HUES64 (cell line): ENCODE data around the gene SUCLG2.

Source experiments
- H3K27ac ChIP-seq: 2 replicates; pipeline ENCODE4 v1.7.0; 2013; ENCODE audit warnings: low read depth, low read length, inconsistent platforms
- H3K27me3 ChIP-seq: 2 replicates; pipeline ENCODE4 v1.6.1; 2013; ENCODE audit warnings: mild to moderate bottlenecking, low read length; ENCODE audit not compliant: insufficient read depth
- H3K36me3 ChIP-seq: 2 replicates; pipeline ENCODE4 v1.6.1; 2013; ENCODE audit warnings: mild to moderate bottlenecking, low read length; ENCODE audit not compliant: insufficient read depth
- H3K4me1 ChIP-seq: 2 replicates; pipeline ENCODE4 v1.6.1; 2013; ENCODE audit warnings: mild to moderate bottlenecking, low read length, moderate library complexity; ENCODE audit not compliant: insufficient read depth
- H3K4me3 ChIP-seq: 2 replicates; pipeline ENCODE4 v1.5.1; 2013; ENCODE audit warnings: mild to moderate bottlenecking, low read length, moderate library complexity
- H3K9ac ChIP-seq: 2 replicates; pipeline ENCODE4 v1.6.1; 2013; ENCODE audit warnings: mild to moderate bottlenecking, low read depth, low read length
- H3K9me3 ChIP-seq: 2 replicates; pipeline ENCODE4 v1.6.1; 2013; ENCODE audit warnings: low read depth, low read length; ENCODE audit not compliant: insufficient read depth
- WGBS: fragments of 150-250, 120-280 bp; methylation state at CpG from one replicate; pipeline ENCODE4 v1.1.7; 2013; ENCODE audit warnings: missing lambda C conversion rate; 5-methylcytosine and 5-hydroxymethylcytosine counted together

The SUCLG2 gene

DNA sequence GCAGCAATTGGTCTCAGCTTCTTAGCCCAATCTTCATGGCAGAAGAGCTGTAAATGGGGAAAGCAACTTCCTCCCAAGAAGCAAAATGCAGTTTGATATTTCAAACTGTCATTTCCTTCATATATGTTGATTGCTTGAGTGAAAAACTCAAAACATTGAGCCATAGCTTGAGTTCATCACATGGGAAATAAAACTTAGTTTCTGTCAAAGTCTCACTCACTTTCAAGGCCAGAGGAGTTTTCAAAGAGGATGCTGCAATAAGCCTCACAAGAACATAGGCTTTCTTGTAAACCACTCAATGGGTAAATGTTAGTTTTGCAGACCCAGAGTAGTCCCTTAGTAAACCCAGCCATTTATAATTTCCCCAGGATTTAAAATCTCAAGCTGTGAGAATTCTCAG is 29.1 kb upstream of the SUCLG2 start:
- Histone ChIP-seq H3K4me1 (no peaks in the 10 kb centered on the region), H3K9ac (no peak overlapping the region), H3K27me3 (no peaks in the 10 kb centered on the region), H3K4me3 (no peak overlapping the region), H3K36me3 (no peaks in the 10 kb centered on the region), H3K27ac (no peak overlapping the region), H3K9me3 (no peaks in the 10 kb centered on the region)

DNA sequence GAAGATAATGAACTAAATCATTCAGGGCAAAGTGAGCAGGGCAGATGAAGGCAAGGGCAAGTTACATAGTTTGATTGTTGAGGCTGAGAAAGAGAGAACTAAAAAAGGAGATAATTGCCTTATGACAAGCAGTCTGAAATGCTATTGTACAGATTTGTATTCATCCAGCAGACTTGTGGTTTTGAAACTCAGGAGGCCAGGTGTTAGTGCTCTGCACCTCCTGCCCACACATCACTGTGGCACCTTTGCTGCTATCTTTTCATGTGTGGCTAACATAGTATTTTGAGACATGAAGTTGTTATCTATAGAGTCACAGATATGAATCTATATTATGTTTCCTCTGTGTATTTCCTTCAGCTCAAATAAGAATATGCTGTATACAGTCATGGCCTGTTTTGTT is 24.3 kb upstream of the SUCLG2 start:
- H3K36me3 ChIP-seq = no peaks in the 10 kb centered on the region
- H3K27me3 ChIP-seq = no peaks in the 10 kb centered on the region
- no peaks in the 10 kb centered on the region for H3K9me3 ChIP-seq
- no peak overlapping the region for H3K27ac ChIP-seq
- no peak overlapping the region for H3K9ac ChIP-seq
- H3K4me3 ChIP-seq = no peak overlapping the region
- H3K4me1 ChIP-seq = no peaks in the 10 kb centered on the region

DNA sequence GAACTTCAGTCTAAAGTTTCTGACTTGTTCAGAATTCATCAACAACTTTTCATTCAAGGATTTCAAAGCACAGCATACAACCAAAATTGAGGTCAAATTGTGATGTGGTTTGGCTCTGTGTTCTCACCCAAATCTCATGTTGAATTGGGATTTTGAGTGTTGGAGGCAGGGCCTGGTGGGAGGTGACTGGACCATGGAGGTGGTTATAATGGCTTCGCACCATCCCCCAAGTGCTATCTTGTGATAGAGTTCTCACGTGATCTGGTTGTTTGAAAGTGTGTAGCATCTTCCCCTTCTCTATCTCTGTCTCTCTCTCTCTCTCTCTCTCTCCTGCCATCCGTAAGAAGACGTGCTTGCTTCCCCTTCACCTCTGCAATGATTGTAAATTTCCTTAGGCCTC is 19.6 kb upstream of the SUCLG2 start:
- no peak overlapping the region for H3K4me3 ChIP-seq
- no peak overlapping the region for H3K27ac ChIP-seq
- 92% methylated on average over 3 of the region's 4 CpGs for WGBS
- no peaks in the 10 kb centered on the region for H3K36me3 ChIP-seq
- H3K9ac ChIP-seq = no peak overlapping the region
- H3K4me1 ChIP-seq = no peaks in the 10 kb centered on the region
- no peaks in the 10 kb centered on the region for H3K9me3 ChIP-seq
- H3K27me3 ChIP-seq = no peaks in the 10 kb centered on the region

DNA sequence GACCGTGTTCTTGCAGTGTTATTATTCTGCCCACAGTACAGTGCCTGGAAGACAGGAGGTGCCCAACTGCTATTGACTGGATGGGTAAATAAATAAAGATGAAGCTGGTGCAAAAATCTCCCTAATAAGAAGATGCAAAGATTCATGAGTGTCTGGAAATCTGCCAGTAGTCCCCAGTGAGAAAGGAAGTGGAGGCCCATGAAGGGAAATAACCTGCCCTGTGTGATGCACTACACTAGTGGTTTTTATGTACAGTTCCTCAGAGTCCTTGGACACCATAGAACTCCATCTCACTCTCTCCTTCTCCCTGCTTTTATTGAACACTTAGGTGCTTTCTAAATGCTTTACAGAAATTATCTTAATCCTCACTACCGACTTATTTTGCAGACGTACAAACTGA is 8.3 kb upstream of the SUCLG2 start:
- Histone ChIP-seq H3K36me3 (no peaks in the 10 kb centered on the region), H3K9ac (no peak overlapping the region), H3K4me3 (no peak overlapping the region), H3K9me3 (no peaks in the 10 kb centered on the region), H3K27ac (no peak overlapping the region), H3K27me3 (no peaks in the 10 kb centered on the region), H3K4me1 (no peaks in the 10 kb centered on the region)
- 99% methylated on average over 3 of the region's 3 CpGs for WGBS

DNA sequence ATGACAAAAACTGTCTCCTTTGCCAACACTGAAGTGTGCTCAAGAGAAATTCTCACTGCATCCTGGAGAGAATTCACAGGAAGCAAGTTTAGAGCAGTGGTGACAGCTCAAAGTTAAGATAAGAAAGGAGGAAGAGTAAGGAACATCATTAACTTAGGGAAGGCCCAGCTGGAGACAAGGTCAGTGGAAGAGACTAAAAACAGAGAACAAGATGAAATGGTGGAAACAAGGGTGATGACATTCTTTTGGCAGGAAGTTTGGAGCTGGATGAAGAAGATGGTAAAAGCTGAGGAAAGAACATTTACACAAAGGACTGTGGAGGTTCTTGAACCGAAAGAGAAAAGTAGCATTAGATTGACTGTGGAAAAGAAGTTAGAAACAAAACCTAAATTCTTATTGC is 6.7 kb upstream of the SUCLG2 start:
- Histone ChIP-seq H3K27ac (no peak overlapping the region), H3K27me3 (no peaks in the 10 kb centered on the region), H3K4me1 (no peaks in the 10 kb centered on the region), H3K36me3 (no peaks in the 10 kb centered on the region), H3K9me3 (no peaks in the 10 kb centered on the region), H3K9ac (no peak overlapping the region), H3K4me3 (no peak overlapping the region)
- 100% methylated on average over 1 of the region's 1 CpG for WGBS

DNA sequence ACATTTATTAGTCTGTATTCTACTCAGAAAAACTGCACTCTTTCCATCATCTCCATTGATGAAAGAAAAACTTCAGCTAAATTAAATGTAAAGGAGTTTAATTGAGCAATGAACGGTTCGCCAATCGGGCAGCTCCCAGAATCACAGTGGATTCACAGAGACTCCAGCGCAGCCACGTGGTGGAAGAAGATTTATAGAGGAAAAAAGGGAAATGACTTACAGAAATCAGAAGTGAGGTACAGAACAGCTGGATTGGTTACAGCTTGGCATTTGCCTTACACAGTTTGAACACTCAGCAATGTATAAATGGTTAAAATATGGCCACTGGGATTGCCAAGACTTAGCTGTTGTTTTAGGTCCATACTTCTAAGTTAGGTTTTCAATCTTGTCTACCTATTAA is 2.8 kb upstream of the SUCLG2 start:
- WGBS = 96% methylated on average over 5 of the region's 5 CpGs

DNA sequence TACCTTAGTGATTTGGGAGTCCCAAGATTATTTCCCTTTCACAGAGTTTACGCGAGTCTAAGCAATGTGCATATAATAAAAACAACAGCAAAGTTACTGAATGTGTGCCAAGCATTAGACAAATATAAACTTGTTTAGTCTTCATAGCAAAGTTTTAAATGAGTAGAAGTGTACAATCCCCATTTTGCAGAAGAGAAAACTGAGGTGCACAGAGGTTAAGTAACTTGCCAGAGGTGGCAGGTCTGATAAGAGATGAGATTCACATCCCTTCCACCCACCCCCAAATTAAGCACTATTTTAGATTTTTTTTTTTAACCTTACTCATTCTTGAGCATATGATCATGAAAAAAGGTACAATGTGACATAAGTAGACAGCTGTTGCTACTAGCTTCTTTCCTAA is 2.2 kb upstream of the SUCLG2 start:
- peaks cover 14% of the 10 kb centered on the region; the same call in 1 of the 2 replicates for H3K4me1 ChIP-seq
- WGBS = no CpG with 5 or more reads among the region's 2 CpGs

More for the DNA sequence above, 2.8 kb upstream of the SUCLG2 start:
- H3K9me3 ChIP-seq = no peaks in the 10 kb centered on the region
- H3K27me3 ChIP-seq = no peaks in the 10 kb centered on the region
- no peak overlapping the region for H3K27ac ChIP-seq
- H3K4me1 ChIP-seq = peaks cover 14% of the 10 kb centered on the region; the same call in 1 of the 2 replicates
- H3K36me3 ChIP-seq = no peaks in the 10 kb centered on the region
- no peak overlapping the region for H3K9ac ChIP-seq
- no peak overlapping the region for H3K4me3 ChIP-seq

DNA sequence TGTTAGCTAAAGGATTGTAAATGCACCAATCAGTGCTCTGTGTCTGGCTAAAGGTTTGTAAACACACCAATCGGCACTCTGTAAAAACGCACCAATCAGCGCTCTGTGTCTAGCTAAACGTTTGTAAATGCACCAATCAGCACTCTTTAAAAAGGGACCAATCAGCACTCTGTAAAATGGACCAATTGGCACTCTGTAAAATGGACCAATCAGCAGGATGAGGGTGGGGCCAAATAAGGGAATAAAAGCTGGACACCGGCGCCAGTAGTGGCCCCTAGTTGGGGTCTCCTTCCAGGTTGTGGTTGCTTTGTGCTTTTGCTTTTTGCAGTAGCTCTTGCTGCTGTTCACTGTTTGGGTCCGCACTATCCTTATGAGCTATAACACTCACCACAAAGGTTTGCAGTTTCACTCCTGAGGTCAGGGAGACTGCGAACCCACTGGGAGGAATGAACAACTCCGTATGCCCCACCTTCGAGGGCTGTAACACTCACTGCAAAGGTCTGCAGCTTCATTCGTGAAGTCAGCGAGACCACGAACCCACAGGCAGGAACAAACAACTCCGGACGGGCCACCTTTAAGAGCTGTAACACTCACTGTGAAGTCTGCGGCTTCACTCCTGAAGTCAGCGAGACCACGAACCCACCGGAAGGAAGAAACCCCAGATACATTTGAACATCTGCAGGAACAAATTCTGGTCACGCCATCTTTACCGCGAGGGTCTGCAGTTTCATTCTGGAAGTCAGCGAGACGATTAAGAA is 1.1 kb upstream of the SUCLG2 start:
- 96% methylated on average over 24 of the region's 24 CpGs for WGBS
- H3K27ac ChIP-seq = no peak overlapping the region
- no peaks in the 10 kb centered on the region for H3K36me3 ChIP-seq
- no peak overlapping the region for H3K9ac ChIP-seq
- peaks cover 14% of the 10 kb centered on the region; the same call in 1 of the 2 replicates for H3K4me1 ChIP-seq
- peak overlapping the region; percentile 73; the same call in 1 of the 2 replicates for H3K4me3 ChIP-seq
- no peaks in the 10 kb centered on the region for H3K9me3 ChIP-seq
- H3K27me3 ChIP-seq = no peaks in the 10 kb centered on the region

More for the DNA sequence above, 2.2 kb upstream of the SUCLG2 start:
- Histone ChIP-seq H3K36me3 (no peaks in the 10 kb centered on the region), H3K4me3 (no peak overlapping the region), H3K9me3 (no peaks in the 10 kb centered on the region), H3K27ac (no peak overlapping the region), H3K27me3 (no peaks in the 10 kb centered on the region), H3K9ac (no peak overlapping the region)

DNA sequence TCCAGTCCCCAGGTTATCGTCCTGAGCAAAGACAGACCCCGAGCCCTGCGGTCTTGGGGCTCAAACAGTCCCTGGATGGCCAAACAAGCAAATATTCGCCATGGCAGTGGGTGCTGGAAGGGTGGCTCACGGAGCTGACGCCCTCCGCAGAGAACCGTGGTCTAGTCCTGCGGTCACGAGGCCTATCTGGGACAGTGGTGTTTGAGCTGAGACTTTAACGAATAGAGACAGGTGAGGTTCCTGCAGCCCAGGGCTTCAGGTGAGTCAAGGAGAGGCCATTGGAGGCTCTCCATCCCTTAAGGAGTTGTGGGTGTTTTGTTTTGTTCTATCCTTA is 399 bp upstream of the SUCLG2 start:
- H3K27me3 ChIP-seq = no peaks in the 10 kb centered on the region
- peak overlapping the region; percentile 91 for H3K27ac ChIP-seq
- peak overlapping the region; percentile 93 for H3K9ac ChIP-seq
- H3K9me3 ChIP-seq = no peaks in the 10 kb centered on the region
- H3K4me1 ChIP-seq = peaks cover 14% of the 10 kb centered on the region; the same call in 1 of the 2 replicates
- peak overlapping the region; percentile 73 for H3K4me3 ChIP-seq
- 63% methylated on average over 11 of the region's 11 CpGs for whole genome bisulfite sequencing
- H3K36me3 ChIP-seq = no peaks in the 10 kb centered on the region

DNA sequence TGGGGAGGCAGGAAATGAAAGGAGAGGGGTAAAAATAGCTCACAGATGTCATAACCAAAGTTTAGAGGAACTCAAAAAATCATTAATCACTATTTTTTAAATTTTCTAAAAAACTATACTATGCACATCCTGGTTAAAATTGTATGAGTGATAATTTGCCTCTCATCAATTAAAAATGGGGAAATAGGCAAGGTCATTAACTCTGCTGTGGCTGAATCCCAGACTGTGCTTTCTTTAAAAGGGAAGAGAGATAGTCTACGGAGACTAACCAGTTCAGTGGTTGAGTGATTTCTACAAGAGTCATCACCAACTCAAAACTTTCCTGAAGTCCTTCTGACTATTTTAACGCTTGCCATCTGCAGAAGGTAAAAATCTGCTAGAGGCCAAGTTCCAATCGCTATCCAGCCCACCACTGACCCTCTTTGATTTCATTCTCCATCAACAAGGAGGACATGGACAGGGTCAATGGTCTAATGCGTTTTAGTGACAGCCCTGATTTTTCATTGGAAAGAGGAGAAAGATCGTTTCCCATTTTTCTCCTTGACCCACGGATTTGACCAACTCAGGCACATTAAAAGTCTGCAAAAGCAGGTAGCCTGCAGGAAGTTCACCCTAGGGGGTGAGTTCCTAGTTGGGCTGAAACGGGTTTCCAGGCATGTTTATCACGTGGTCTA is 850 bp downstream of the SUCLG2 start:
- Histone ChIP-seq H3K9me3 (no peaks in the 10 kb centered on the region), H3K36me3 (no peaks in the 10 kb centered on the region), H3K27me3 (no peaks in the 10 kb centered on the region), H3K27ac (peak overlapping the region; percentile 91), H3K9ac (peak overlapping the region; percentile 93), H3K4me3 (peak overlapping the region; percentile 73), H3K4me1 (peaks cover 14% of the 10 kb centered on the region; the same call in 1 of the 2 replicates)
- 45% methylated on average over 8 of the region's 8 CpGs for WGBS

DNA sequence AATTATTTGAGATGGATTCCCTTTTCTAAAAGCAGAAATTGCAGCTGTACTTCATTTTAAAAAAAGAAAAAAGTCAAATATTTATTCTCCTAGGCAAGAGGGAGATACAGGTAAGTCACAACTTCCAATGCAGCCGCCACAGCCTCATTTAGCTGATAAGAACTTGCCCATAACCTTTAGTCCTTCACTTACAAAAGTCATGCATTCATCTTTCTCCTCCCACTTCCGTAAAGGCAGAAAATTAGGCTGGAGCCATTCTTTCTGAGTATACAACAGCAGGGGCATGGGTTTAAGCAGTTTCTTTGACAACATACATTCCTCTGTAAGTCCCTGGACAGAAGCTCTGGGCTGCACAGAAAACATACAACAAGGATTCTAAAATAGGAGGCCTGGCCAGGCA is 4.3 kb downstream of the SUCLG2 start:
- Histone ChIP-seq H3K9me3 (no peaks in the 10 kb centered on the region), H3K27me3 (no peaks in the 10 kb centered on the region), H3K4me1 (peaks cover 14% of the 10 kb centered on the region; the same call in 1 of the 2 replicates), H3K36me3 (no peaks in the 10 kb centered on the region; the same call in 1 of the 2 replicates), H3K9ac (no peak overlapping the region), H3K4me3 (no peak overlapping the region), H3K27ac (no peak overlapping the region)
- WGBS = 86% methylated on average over 2 of the region's 2 CpGs
